ENCODE measurements around the gene RALGPS2. TPM values are rescaled to one million over a fixed set of nuclear protein-coding genes. Genes with fewer than 3 reads are reported as not detected.

RALGPS2 gene
- total and polyA plus RNA-seq, 2 experiments from 2014 or later, result 8.1 to 31.2 TPM

- TF ChIP-seq ZNF462 (CRISPR knock-in tag; IDR thresholded peaks at IDR 0.05) (no peak), ZNF114 (CRISPR knock-in tag; IDR thresholded peaks at IDR 0.05) (no peak)
Observed at GRCh38 chr1:178683291-178683690, 41.8 kb upstream of the RALGPS2 start (continued).

- Histone ChIP-seq H3K9me2 (ENCODE audit: insufficient read depth) (0 out of 2 replicates have a peak, but pooled peaks cover 3% of the 10 kb centered on the region), H3K4me1 (ENCODE audit: insufficient read depth) (no peaks in the 10 kb centered on the region), H3F3A (replicated peaks; ENCODE audit: low read depth) (no peaks in the 10 kb centered on the region), H2AFZ (peak overlapping the region; percentile 69; the same call in 1 of the 2 replicates), H3K27ac (ENCODE audit: low read depth) (no peak overlapping the region), H3K4me2 (no peak overlapping the region), H3K36me3 (ENCODE audit: insufficient read depth) (no peaks in the 10 kb centered on the region), H3K27me3 (ENCODE audit: insufficient read depth) (no peaks in the 10 kb centered on the region), H4K20me1 (replicated peaks; ENCODE audit: insufficient read depth) (no peaks in the 10 kb centered on the region), H3K4me3 (no peak overlapping the region), H3K79me2 (replicated peaks; ENCODE audit: insufficient read depth) (no peaks in the 10 kb centered on the region)
- H3K4me3 Mint-ChIP-seq, result no peak overlapping the region
- no peaks in the 10 kb centered on the region for H3K36me3 Mint-ChIP-seq (ENCODE audit: low read depth)
- H3K27ac Mint-ChIP-seq, result no peak overlapping the region
- DNase-seq (ENCODE audit: low spot score) (no peak), ATAC-seq (no peak)
- H3K9me3 Mint-ChIP-seq, result no peaks in the 10 kb centered on the region
- peaks cover 2% of the 10 kb centered on the region for H3K27me3 Mint-ChIP-seq (ENCODE audit: insufficient read depth, low read depth, poor library complexity)
- H3K4me1 Mint-ChIP-seq, result no peaks in the 10 kb centered on the region
- TF ChIP-seq ZNF331 (CRISPR knock-in tag; IDR thresholded peaks at IDR 0.05; ENCODE audit: low read depth), result no peak
- TF ChIP-seq STAT1 (IDR thresholded peaks at IDR 0.05; ENCODE audit: unreplicated experiment), result no peak
- TF ChIP-seq POLR2AphosphoS5 (IDR thresholded peaks at IDR 0.05; ENCODE audit: low read depth), result no peak
- no peak for TF ChIP-seq NANOG (IDR thresholded peaks at IDR 0.05; ENCODE audit: borderline replicate concordance)
- no peak for TF ChIP-seq ETS1 (IDR thresholded peaks at IDR 0.05)
- TF ChIP-seq REST (IDR thresholded peaks at IDR 0.05; ENCODE audit: unreplicated experiment), result no peak
- no peak for TF ChIP-seq JUNB (IDR thresholded peaks at IDR 0.05; ENCODE audit: unreplicated experiment)
Observed at GRCh38 chr1:178684111-178684510, 40.9 kb upstream of the RALGPS2 start.

All from GM23338 (cell line).